Measurements from ENCODE around the gene TAOK3. TPM values are rescaled to one million over a fixed set of nuclear protein-coding genes. Genes with fewer than 3 reads are reported as not detected.
"Not testable (repeated sequence)": the region's sequence is repeated elsewhere in the genome, so short reads cannot be mapped to it uniquely, and the experiment has no call there.

TAOK3 gene
- total RNA-seq, 1 experiment from 2014 or later, result 11.6 TPM

DNA sequence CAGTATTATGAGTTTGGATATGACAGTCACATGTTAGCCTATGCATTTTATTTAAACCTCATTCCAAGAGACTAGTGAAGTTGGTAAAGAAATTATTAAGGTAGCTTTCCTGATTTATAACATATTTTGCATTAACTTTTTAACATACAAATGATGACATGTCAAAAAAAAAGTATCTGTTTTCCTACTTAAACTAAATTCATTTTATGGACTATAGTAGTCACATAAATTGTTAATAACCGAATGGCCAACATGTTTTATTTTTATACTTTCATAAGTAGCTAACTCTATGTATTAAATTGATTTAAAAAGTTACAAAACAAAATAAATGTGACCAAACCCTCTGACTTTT is 14.7 kb downstream of the TAOK3 start:
- no peaks in the 10 kb centered on the region for H3K36me3 ChIP-seq
- H3K9me3 ChIP-seq (replicated peaks), result no peaks in the 10 kb centered on the region
- peaks cover 6% of the 10 kb centered on the region for H3K4me1 ChIP-seq
- no peak for DNase-seq
- no peak overlapping the region for H3K27ac ChIP-seq
- H3K4me3 ChIP-seq, result no peak overlapping the region
- H3K27me3 ChIP-seq, result no peaks in the 10 kb centered on the region

DNA sequence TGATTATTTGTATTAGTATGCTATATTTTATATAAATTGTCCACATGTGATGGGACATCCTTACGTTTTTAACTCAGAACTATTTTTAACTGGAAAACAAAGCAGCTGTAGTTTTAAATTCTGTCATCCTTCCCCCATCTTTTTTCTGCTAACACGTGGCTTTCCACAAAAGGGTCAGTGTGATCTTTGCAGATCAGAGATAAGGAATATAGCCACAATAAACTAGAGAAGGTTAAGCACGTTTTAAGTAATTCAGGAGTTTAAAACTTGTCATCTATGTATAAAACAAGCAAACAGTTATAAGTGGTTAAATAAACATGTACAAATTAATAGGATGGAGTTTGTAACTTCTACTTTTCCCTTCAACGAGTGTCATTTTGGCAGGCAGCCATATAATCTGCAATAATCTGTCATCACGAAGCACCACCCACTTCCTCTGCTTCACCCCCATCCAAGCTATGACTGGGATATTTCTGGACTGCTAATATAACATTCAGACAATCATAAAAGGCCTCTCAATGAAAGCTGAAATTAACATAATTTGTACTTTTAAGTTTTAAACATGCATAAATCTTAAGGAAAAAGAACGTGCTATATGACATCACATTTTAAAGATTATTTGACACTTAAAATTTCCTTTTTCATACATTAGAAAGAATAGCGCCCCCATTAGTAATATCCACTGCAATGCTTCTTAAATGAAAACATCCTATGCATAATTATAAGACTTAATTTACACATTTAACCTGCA is 15.3 kb downstream of the TAOK3 start:
- Histone ChIP-seq H3K4me1 (peaks cover 6% of the 10 kb centered on the region), H3K27ac (peak overlapping the region; percentile 27; the same call in 1 of the 2 replicates), H3K27me3 (no peaks in the 10 kb centered on the region), H3K36me3 (no peaks in the 10 kb centered on the region), H3K9me3 (replicated peaks) (no peaks in the 10 kb centered on the region), H3K4me3 (no peak overlapping the region)
- peak; percentile 6 to 36 for DNase-seq

- DNase-seq, result no peak
- H3K9me3 ChIP-seq (replicated peaks), result no peaks in the 10 kb centered on the region
Observed at GRCh38 chr12:118356809-118357256, 15.9 kb downstream of the TAOK3 start.

GRCh38 chr12:118355843-118356242 is 16.9 kb downstream of the TAOK3 start:
- H3K4me3 ChIP-seq, result no peak overlapping the region
- H3K36me3 ChIP-seq, result no peaks in the 10 kb centered on the region
- H3K27ac ChIP-seq, result no peak overlapping the region
- DNase-seq, result no peak
- H3K9me3 ChIP-seq (replicated peaks), result no peaks in the 10 kb centered on the region
- H3K4me1 ChIP-seq, result peaks cover 6% of the 10 kb centered on the region
- H3K27me3 ChIP-seq, result no peaks in the 10 kb centered on the region

More at GRCh38 chr12:118356809-118357256, 15.9 kb downstream of the TAOK3 start:
- no peak overlapping the region for H3K4me3 ChIP-seq
- peaks cover 6% of the 10 kb centered on the region for H3K4me1 ChIP-seq
- H3K36me3 ChIP-seq, result no peaks in the 10 kb centered on the region
- H3K27me3 ChIP-seq, result no peaks in the 10 kb centered on the region
- H3K27ac ChIP-seq, result peak overlapping the region; percentile 27; the same call in 1 of the 2 replicates

DNA sequence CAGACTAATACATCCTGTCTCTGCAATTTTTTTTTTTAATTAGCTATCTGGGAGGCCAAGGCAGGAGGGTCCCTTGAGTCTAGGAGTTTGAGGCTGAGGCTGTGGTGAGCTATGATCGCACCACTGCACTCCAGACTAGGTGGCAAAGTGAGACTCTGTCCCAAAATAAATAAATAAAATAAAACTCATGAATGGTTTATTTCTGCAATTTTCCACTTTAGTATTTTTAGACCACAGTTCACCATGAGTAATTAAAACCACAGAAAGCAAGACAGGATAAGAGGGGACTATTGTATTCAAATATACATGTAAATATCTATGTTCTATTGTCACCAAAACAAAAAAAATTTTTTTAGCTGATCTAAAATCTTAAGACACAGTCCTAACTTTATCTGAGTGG is 17.8 kb downstream of the TAOK3 start:
- Histone ChIP-seq H3K4me1 (peaks cover 6% of the 10 kb centered on the region), H3K36me3 (no peaks in the 10 kb centered on the region), H3K4me3 (no peak overlapping the region), H3K27ac (no peak overlapping the region), H3K9me3 (replicated peaks) (no peaks in the 10 kb centered on the region), H3K27me3 (no peaks in the 10 kb centered on the region)
- no peak for DNase-seq

GRCh38 chr12:118354503-118354902 is 18.2 kb downstream of the TAOK3 start:
- not testable (repeated sequence) for H3K4me1 ChIP-seq; H3K4me3 ChIP-seq; DNase-seq; H3K36me3 ChIP-seq; H3K27ac ChIP-seq; H3K9me3 ChIP-seq (replicated peaks); H3K27me3 ChIP-seq

GRCh38 chr12:118353721-118354120 is 19.0 kb downstream of the TAOK3 start:
- Histone ChIP-seq H3K27ac (no peak overlapping the region), H3K27me3 (no peaks in the 10 kb centered on the region), H3K4me3 (no peak overlapping the region), H3K4me1 (peaks cover 6% of the 10 kb centered on the region), H3K9me3 (replicated peaks) (no peaks in the 10 kb centered on the region), H3K36me3 (no peaks in the 10 kb centered on the region)
- no peak for DNase-seq

DNA sequence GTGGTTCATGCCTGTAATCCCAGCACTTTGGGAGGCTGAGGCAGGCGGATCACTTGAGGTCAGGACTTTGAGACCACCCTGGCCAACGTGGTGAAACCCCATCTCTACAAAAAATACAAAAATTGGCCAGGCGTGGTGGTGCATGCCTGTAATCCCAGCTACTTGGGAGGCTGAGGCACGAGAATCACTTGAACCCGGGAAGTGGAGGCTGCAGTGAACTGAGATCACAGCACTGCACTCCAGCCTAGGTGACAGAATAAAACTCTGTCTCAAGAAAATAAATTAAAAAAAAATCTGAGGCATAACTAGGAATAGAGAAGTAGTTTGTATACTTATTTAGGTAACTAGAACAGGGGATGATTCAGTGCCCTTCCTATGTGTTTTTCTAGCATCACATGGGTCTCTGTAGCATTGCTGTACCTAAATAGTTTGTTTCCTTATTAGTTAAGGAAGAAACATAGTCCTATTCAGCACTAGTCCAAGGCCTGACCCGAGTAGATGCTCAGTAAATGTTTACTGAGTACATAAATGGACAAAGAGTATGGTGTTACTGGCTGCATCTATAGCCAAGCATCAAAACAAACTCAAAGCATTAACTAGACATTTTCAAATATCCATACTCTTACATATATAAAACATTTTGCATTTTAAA is 21.7 kb downstream of the TAOK3 start:
- H3K27me3 ChIP-seq, result no peaks in the 10 kb centered on the region
- no peak overlapping the region for H3K27ac ChIP-seq
- no peak for DNase-seq
- H3K4me1 ChIP-seq, result no peaks in the 10 kb centered on the region
- H3K4me3 ChIP-seq, result no peak overlapping the region
- no peaks in the 10 kb centered on the region for H3K36me3 ChIP-seq
- no peaks in the 10 kb centered on the region for H3K9me3 ChIP-seq (replicated peaks)

DNA sequence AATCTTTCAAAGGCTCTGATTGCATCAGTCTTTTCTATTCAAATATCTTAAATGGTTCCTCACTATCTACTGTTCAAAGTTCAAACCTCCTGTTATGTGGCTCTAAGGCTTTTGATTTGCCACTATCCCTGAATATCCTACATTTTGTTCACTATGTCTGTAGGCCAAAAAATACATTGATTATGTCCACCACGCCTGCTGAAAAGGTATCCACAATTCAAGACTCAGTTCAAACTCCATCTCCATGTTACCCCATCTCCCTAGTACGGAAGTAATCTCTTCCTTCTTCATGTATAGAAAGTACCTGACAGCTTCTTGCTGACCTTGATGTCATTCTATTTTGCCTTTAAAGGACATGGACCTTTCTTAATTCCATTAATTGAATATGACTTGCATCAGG is 24.8 kb downstream of the TAOK3 start:
- Histone ChIP-seq H3K27ac (no peak overlapping the region), H3K9me3 (replicated peaks) (no peaks in the 10 kb centered on the region), H3K4me1 (no peaks in the 10 kb centered on the region), H3K27me3 (no peaks in the 10 kb centered on the region), H3K4me3 (no peak overlapping the region), H3K36me3 (no peaks in the 10 kb centered on the region)
- no peak for DNase-seq

- Histone ChIP-seq H3K9me3 (replicated peaks) (no peaks in the 10 kb centered on the region), H3K27ac (no peak overlapping the region), H3K27me3 (no peaks in the 10 kb centered on the region), H3K4me1 (no peaks in the 10 kb centered on the region), H3K4me3 (no peak overlapping the region), H3K36me3 (no peaks in the 10 kb centered on the region)
- DNase-seq, result no peak
Observed at GRCh38 chr12:118346895-118347294, 25.8 kb downstream of the TAOK3 start.

DNA sequence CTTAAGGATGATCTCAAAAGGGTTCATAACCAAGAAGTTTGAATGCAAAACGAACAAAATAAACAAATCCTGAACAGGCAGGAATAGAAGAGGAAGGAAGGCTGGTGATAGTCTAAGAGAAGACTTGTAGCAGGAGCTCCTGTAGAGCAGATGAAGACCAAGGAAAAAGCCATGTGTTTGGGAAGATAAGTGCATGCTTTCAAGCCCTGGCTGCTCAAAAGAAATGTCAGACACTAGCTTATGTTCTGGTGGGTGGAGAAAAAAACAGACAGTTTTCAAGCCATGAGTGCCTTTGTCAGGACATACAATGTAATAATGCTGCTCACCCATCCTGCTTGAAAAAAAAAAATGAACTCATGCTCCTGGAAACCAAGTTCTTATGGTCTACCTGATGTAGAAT is 27.4 kb downstream of the TAOK3 start:
- Histone ChIP-seq H3K9me3 (replicated peaks) (no peaks in the 10 kb centered on the region), H3K4me1 (no peaks in the 10 kb centered on the region), H3K36me3 (no peaks in the 10 kb centered on the region), H3K27me3 (no peaks in the 10 kb centered on the region), H3K27ac (no peak overlapping the region), H3K4me3 (no peak overlapping the region)
- no peak for DNase-seq

GRCh38 chr12:118344829-118345228 is 27.9 kb downstream of the TAOK3 start:
- no peaks in the 10 kb centered on the region for H3K27me3 ChIP-seq
- no peak for DNase-seq

DNA sequence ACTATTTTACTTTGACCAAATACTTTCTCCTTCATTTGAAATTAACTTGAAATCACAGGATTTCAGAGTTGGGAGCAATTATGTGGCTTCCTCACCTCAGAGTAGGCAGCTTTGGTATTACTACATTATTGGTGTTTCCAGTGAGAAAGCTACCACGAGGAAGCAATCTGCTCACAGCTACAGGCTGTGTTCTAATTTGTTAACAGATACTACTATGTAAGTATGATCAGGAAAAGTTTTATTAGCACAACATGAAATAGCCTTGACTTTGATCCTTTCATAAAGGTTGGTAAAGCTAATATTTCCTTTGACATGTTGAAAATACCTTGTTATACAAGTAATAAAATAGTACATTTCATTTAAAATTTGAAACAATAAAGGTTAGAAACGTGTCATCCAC is 30.6 kb downstream of the TAOK3 start:
- H3K4me3 ChIP-seq, result no peak overlapping the region
- H3K9me3 ChIP-seq (replicated peaks), result no peaks in the 10 kb centered on the region
- no peaks in the 10 kb centered on the region for H3K36me3 ChIP-seq
- peaks cover 8% of the 10 kb centered on the region; the same call in 1 of the 2 replicates for H3K4me1 ChIP-seq
- no peak overlapping the region for H3K27ac ChIP-seq
- H3K27me3 ChIP-seq, result no peaks in the 10 kb centered on the region
- no peak for DNase-seq

More at GRCh38 chr12:118344829-118345228, 27.9 kb downstream of the TAOK3 start:
- no peaks in the 10 kb centered on the region for H3K9me3 ChIP-seq (replicated peaks)
- H3K4me1 ChIP-seq, result no peaks in the 10 kb centered on the region
- H3K36me3 ChIP-seq, result no peaks in the 10 kb centered on the region
- H3K4me3 ChIP-seq, result no peak overlapping the region
- no peak overlapping the region for H3K27ac ChIP-seq

- Histone ChIP-seq H3K36me3 (no peaks in the 10 kb centered on the region), H3K4me1 (peaks cover 10% of the 10 kb centered on the region; the same call in 1 of the 2 replicates), H3K9me3 (replicated peaks) (no peaks in the 10 kb centered on the region), H3K27ac (peak overlapping the region; percentile 33; the same call in 1 of the 2 replicates), H3K4me3 (peak overlapping the region; percentile 11; the same call in 1 of the 2 replicates), H3K27me3 (no peaks in the 10 kb centered on the region)
- DNase-seq, result peak in 1 of 2 experiments; percentile 23
Observed at GRCh38 chr12:118337194-118337838, 35.4 kb downstream of the TAOK3 start.

- peaks cover 10% of the 10 kb centered on the region; the same call in 1 of the 2 replicates for H3K4me1 ChIP-seq
- H3K27me3 ChIP-seq, result no peaks in the 10 kb centered on the region
- no peak for DNase-seq
- H3K9me3 ChIP-seq (replicated peaks), result no peaks in the 10 kb centered on the region
- no peak overlapping the region for H3K4me3 ChIP-seq
- H3K36me3 ChIP-seq, result no peaks in the 10 kb centered on the region
- H3K27ac ChIP-seq, result no peak overlapping the region
Observed at GRCh38 chr12:118336123-118336522, 36.6 kb downstream of the TAOK3 start.
